H9 (cell line): ENCODE measurements around the gene SATB2. TPM values are rescaled to one million over a fixed set of nuclear protein-coding genes. Genes with fewer than 3 reads are reported as not detected.

Source experiments
- DNase-seq: peaks from one replicate; pipeline ENCODE4 v3.0.0-alpha.2; 2017
- H2AFZ ChIP-seq: one replicate; pipeline ENCODE4 v1.6.1; 2013; ENCODE audit warnings: mild to moderate bottlenecking, low read length, control low read depth, moderate library complexity
- H2AK5ac ChIP-seq: 2 replicates; pipeline ENCODE4 v1.6.1; 2013; ENCODE audit warnings: low read length, control low read depth, mixed read lengths; ENCODE audit not compliant: insufficient read length
- H2BK120ac ChIP-seq: one replicate; pipeline ENCODE4 v1.6.1; 2013; ENCODE audit warnings: low read depth, mild to moderate bottlenecking, low read length, control low read depth, inconsistent platforms; ENCODE audit not compliant: poor library complexity, severe bottlenecking
- H2BK12ac ChIP-seq: 2 replicates; pipeline ENCODE4 v1.6.1; 2013; ENCODE audit warnings: low read length, control low read depth, mixed read lengths, low read depth; ENCODE audit not compliant: insufficient read length
- H2BK15ac ChIP-seq: 2 replicates; pipeline ENCODE4 v1.6.1; 2013; ENCODE audit warnings: low read depth, low read length, control low read depth
- H2BK20ac ChIP-seq: one replicate; pipeline ENCODE4 v1.6.1; 2013; ENCODE audit warnings: low read depth, mild to moderate bottlenecking, low read length, control low read depth, inconsistent platforms; ENCODE audit not compliant: poor library complexity, severe bottlenecking
- H2BK5ac ChIP-seq: 2 replicates; pipeline ENCODE4 v1.6.1; 2013; ENCODE audit warnings: low read length, control low read depth, mixed read lengths; ENCODE audit not compliant: insufficient read length
- H3K14ac ChIP-seq: 2 replicates; pipeline ENCODE4 v1.6.1; 2013; ENCODE audit warnings: low read length, control low read depth; ENCODE audit not compliant: insufficient read depth
- H3K18ac ChIP-seq: 2 replicates; pipeline ENCODE4 v1.6.1; 2013; ENCODE audit warnings: low read depth, mild to moderate bottlenecking, mixed read lengths, low read length, control low read depth; ENCODE audit not compliant: insufficient read length
- H3K23ac ChIP-seq: 2 replicates; pipeline ENCODE4 v1.6.1; 2013; ENCODE audit warnings: low read length, control low read depth, mixed read lengths, low read depth; ENCODE audit not compliant: insufficient read length
- H3K23me2 ChIP-seq: 2 replicates; pipeline ENCODE4 v1.6.1; 2013; ENCODE audit warnings: low read depth, mild to moderate bottlenecking, mixed read lengths, low read length, control low read depth; ENCODE audit not compliant: insufficient read length, poor library complexity, severe bottlenecking
- H3K27ac ChIP-seq: 2 replicates; pipeline ENCODE4 v1.5.1; 2013; ENCODE audit warnings: low read length, control low read depth, mixed read lengths, low read depth; ENCODE audit not compliant: insufficient read length
- H3K27me3 ChIP-seq: 2 replicates; pipeline ENCODE4 v1.6.1; 2013; ENCODE audit warnings: low read length, control low read depth, inconsistent platforms; ENCODE audit not compliant: insufficient read depth
- H3K4ac ChIP-seq: 2 replicates; pipeline ENCODE4 v1.6.1; 2013; ENCODE audit warnings: low read depth, mild to moderate bottlenecking, control low read depth, inconsistent platforms, low read length, moderate library complexity
- H3K4me1 ChIP-seq: 2 replicates; pipeline ENCODE4 v1.6.1; 2013; ENCODE audit warnings: low read length, control low read depth, inconsistent platforms; ENCODE audit not compliant: insufficient read depth
- H3K4me2 ChIP-seq: 2 replicates; pipeline ENCODE4 v1.6.1; 2013; ENCODE audit warnings: low read length, control low read depth, mixed read lengths; ENCODE audit not compliant: insufficient read length, insufficient read depth
- H3K56ac ChIP-seq: 2 replicates; pipeline ENCODE4 v1.6.1; 2013; ENCODE audit warnings: low read depth, mild to moderate bottlenecking, mixed read lengths, low read length, control low read depth; ENCODE audit not compliant: insufficient read length
- H3K79me1 ChIP-seq: 2 replicates; pipeline ENCODE4 v1.6.1; 2013; ENCODE audit warnings: low read depth, mild to moderate bottlenecking, moderate library complexity, low read length, control low read depth, inconsistent platforms; ENCODE audit not compliant: insufficient read depth, poor library complexity, severe bottlenecking
- H3K79me2 ChIP-seq: 2 replicates; pipeline ENCODE4 v1.6.1; 2013; ENCODE audit warnings: low read length, control low read depth, inconsistent platforms; ENCODE audit not compliant: insufficient read depth
- H3K9ac ChIP-seq: 2 replicates; pipeline ENCODE4 v1.6.1; 2013; ENCODE audit warnings: low read length, control low read depth, mixed read lengths; ENCODE audit not compliant: insufficient read length; ENCODE audit errors: extremely low read depth
- H3K9me3 ChIP-seq: one replicate; pipeline ENCODE4 v1.6.1; 2013; ENCODE audit warnings: low read depth, low read length, inconsistent platforms; ENCODE audit not compliant: control insufficient read depth
- H3T11ph ChIP-seq: one replicate; pipeline ENCODE4 v1.6.1; 2013; ENCODE audit warnings: mild to moderate bottlenecking, low read length, control low read depth, inconsistent platforms
- H4K20me1 ChIP-seq: one replicate; pipeline ENCODE4 v1.6.1; 2013; ENCODE audit not compliant: control insufficient read depth, insufficient read length, insufficient read depth
- H4K5ac ChIP-seq: 2 replicates; pipeline ENCODE4 v1.6.1; 2013; ENCODE audit warnings: low read depth, mild to moderate bottlenecking, mixed read lengths, low read length, control low read depth; ENCODE audit not compliant: insufficient read length
- H4K8ac ChIP-seq: replicated peaks from 2 replicates; pipeline ENCODE4 v1.6.1; 2013; ENCODE audit warnings: low read length, control low read depth, mixed read lengths, low read depth; ENCODE audit not compliant: insufficient read length
- H4K91ac ChIP-seq: 2 replicates; pipeline ENCODE4 v1.6.1; 2013; ENCODE audit warnings: low read depth, mild to moderate bottlenecking, moderate library complexity, mixed read lengths, low read length, control low read depth; ENCODE audit not compliant: insufficient read length
- H3K27ac Mint-ChIP-seq, 3 experiments: 2 replicates in 2 of 3; 3 replicates in 1 of 3; pipeline ENCODE4 v1.8.0; 2020 to 2021; ENCODE audit warnings: mixed read lengths in 3 of 3, mild to moderate bottlenecking in 1 of 3, moderate library complexity in 1 of 3
- H3K27me3 Mint-ChIP-seq: 2 replicates; pipeline ENCODE4 v1.8.0; 2021; ENCODE audit warnings: low read depth, mild to moderate bottlenecking, moderate library complexity, mixed read lengths
- H3K36me3 Mint-ChIP-seq, 3 experiments: 2 replicates in 2 of 3; 3 replicates in 1 of 3; pipeline ENCODE4 v1.8.0; 2020 to 2021; ENCODE audit warnings: low read depth in 3 of 3, mixed read lengths in 3 of 3; ENCODE audit not compliant: insufficient read depth in 1 of 3
- H3K4me1 Mint-ChIP-seq, 2 experiments: 2 replicates each; pipeline ENCODE4 v1.8.0; 2020; ENCODE audit warnings: mixed read lengths in 2 of 2
- H3K4me3 Mint-ChIP-seq, 2 experiments: 2 replicates in 1 of 2; 3 replicates in 1 of 2; pipeline ENCODE4 v1.8.0; 2020 to 2021; ENCODE audit warnings: mild to moderate bottlenecking in 2 of 2, mixed read lengths in 2 of 2, moderate library complexity in 1 of 2
- H3K9me3 Mint-ChIP-seq, 2 experiments: 2 replicates in 1 of 2; 3 replicates in 1 of 2; pipeline ENCODE4 v1.8.0; 2020; ENCODE audit warnings: mild to moderate bottlenecking in 2 of 2, mixed read lengths in 2 of 2, moderate library complexity in 1 of 2
- WGBS: extraction: QIAGEN DNeasy Blood & Tissue Kit; methylation state at CpG from one replicate; pipeline ENCODE4 v1.1.7; 2013; ENCODE audit warnings: missing lambda C conversion rate, low lambda C conversion rate, mixed read lengths; ENCODE audit not compliant: insufficient read length; ENCODE audit errors: extremely low coverage; 5-methylcytosine and 5-hydroxymethylcytosine counted together
- total RNA-seq: library from RNA; stranded (reverse); gene quantifications from 2 replicates; pipeline ENCODE4 v1.2.1, GENCODE V29; 2021
- TF ChIP-seq, protein P1 (sequence below): fragments of 200-600 bp; sonication (generic); conservative IDR thresholded peaks from 3 replicates; pipeline ENCODE4 v1.8.0; 2021; ENCODE audit warnings: antibody characterized with exemption, mild to moderate bottlenecking

SATB2 gene
- total RNA-seq, 1 experiment from 2014 or later = 23.8 TPM

GRCh38 chr2:199414001-199414400 is 43.7 kb downstream of the SATB2 start:
- no peak overlapping the region for H3K27ac Mint-ChIP-seq
- no peaks in the 10 kb centered on the region for H3K9me3 ChIP-seq

More at GRCh38 chr2:199414001-199414400, 43.7 kb downstream of the SATB2 start:
- H4K20me1 ChIP-seq = no peaks in the 10 kb centered on the region
- no peak overlapping the region for H3K18ac ChIP-seq
- no peak overlapping the region for H2AFZ ChIP-seq
- H4K8ac ChIP-seq = no peak overlapping the region
- H3K27me3 Mint-ChIP-seq = no peaks in the 10 kb centered on the region
- no peak overlapping the region for H2BK15ac ChIP-seq
- no peak overlapping the region for H3K4me3 Mint-ChIP-seq
- no peak overlapping the region for H3K9ac ChIP-seq
- peaks cover 4% of the 10 kb centered on the region; the same call in 1 of the 2 replicates for H3K4me1 ChIP-seq
- H4K91ac ChIP-seq = no peak overlapping the region
- no peak overlapping the region for H2BK20ac ChIP-seq
- H3K4me1 Mint-ChIP-seq = peaks cover 23 to 33% of the 10 kb centered on the region in 2 experiments
- no CpG with 5 or more reads among the region's 3 CpGs for WGBS
- H4K5ac ChIP-seq = no peak overlapping the region
- no peak overlapping the region for H3K23ac ChIP-seq
- H3K56ac ChIP-seq = no peak overlapping the region
- TF ChIP-seq, protein P1, sequence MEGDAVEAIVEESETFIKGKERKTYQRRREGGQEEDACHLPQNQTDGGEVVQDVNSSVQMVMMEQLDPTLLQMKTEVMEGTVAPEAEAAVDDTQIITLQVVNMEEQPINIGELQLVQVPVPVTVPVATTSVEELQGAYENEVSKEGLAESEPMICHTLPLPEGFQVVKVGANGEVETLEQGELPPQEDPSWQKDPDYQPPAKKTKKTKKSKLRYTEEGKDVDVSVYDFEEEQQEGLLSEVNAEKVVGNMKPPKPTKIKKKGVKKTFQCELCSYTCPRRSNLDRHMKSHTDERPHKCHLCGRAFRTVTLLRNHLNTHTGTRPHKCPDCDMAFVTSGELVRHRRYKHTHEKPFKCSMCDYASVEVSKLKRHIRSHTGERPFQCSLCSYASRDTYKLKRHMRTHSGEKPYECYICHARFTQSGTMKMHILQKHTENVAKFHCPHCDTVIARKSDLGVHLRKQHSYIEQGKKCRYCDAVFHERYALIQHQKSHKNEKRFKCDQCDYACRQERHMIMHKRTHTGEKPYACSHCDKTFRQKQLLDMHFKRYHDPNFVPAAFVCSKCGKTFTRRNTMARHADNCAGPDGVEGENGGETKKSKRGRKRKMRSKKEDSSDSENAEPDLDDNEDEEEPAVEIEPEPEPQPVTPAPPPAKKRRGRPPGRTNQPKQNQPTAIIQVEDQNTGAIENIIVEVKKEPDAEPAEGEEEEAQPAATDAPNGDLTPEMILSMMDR = no peak
- H3K36me3 Mint-ChIP-seq = peaks cover 0 to 15% (median 0%) of the 10 kb centered on the region in 3 experiments; a peak in 2 of 7 replicates
- H2BK120ac ChIP-seq = no peak overlapping the region
- no peak overlapping the region for H3K27ac ChIP-seq
- H3K4ac ChIP-seq = no peak overlapping the region
- no peak overlapping the region for H3K14ac ChIP-seq
- no peaks in the 10 kb centered on the region for H3K79me1 ChIP-seq
- H2BK5ac ChIP-seq = no peak overlapping the region
- no peak overlapping the region for H3K4me2 ChIP-seq
- H3K23me2 ChIP-seq = no peaks in the 10 kb centered on the region
- H3T11ph ChIP-seq = no peak overlapping the region
- no peak overlapping the region for H2BK12ac ChIP-seq
- H3K79me2 ChIP-seq = no peaks in the 10 kb centered on the region
- no peak overlapping the region for H2AK5ac ChIP-seq
- no peak for DNase-seq
- no peaks in the 10 kb centered on the region for H3K9me3 Mint-ChIP-seq
- H3K27me3 ChIP-seq = no peaks in the 10 kb centered on the region
